IMR-90 (cell line): ENCODE measurements around the gene PAAF1. TPM values are rescaled to one million over a fixed set of nuclear protein-coding genes. Genes with fewer than 3 reads are reported as not detected.

Experiments
- ATAC-seq: fragments of 200-7000 bp; cut with Tn5 transposase; 2 replicates; pipeline ENCODE4 v1.9.1; 2020; ENCODE audit warnings: low read depth, mild to moderate bottlenecking, moderate library complexity
- BruUV-seq: library from RNA; stranded (reverse); fragments of 400-500 nt; replicated peaks from 2 replicates; lab custom pipeline; 2021; lab: Mats Ljungman, UMichigan
- CTCF ChIA-PET: fragments of 300-600 bp; formaldehyde crosslinking; extraction: SDS; loops from one replicate; lab custom pipeline; 2021; ENCODE audit warnings: antibody characterized with exemption; lab: Yijun Ruan, JAX
- POLR2A ChIA-PET: fragments of 300-600 bp; sonication (Branson Sonifier 250); formaldehyde crosslinking; loops from one replicate; lab custom pipeline; 2022; ENCODE audit warnings: antibody characterized with exemption; ENCODE audit not compliant: unreplicated experiment; lab: Charles Lee
- DNase-seq: peaks from one replicate; pipeline ENCODE4 v3.0.0; 2013
- H2AFZ ChIP-seq: replicated peaks from 2 replicates; pipeline ENCODE3; 2013; ENCODE audit warnings: low read length, mild to moderate bottlenecking; ENCODE audit not compliant: poor library complexity
- H2AK5ac ChIP-seq: 2 replicates; pipeline ENCODE4 v1.6.1; 2013; ENCODE audit warnings: low read depth, low read length, inconsistent platforms
- H2AK9ac ChIP-seq: replicated peaks from 2 replicates; pipeline ENCODE3; 2013; ENCODE audit warnings: mild to moderate bottlenecking, low read depth, low read length, moderate library complexity; ENCODE audit not compliant: poor library complexity
- H2BK120ac ChIP-seq: 2 replicates; pipeline ENCODE4 v1.6.1; 2013; ENCODE audit warnings: low read depth, low read length, inconsistent platforms
- H2BK15ac ChIP-seq: 3 replicates; pipeline ENCODE4 v1.6.1; 2013; ENCODE audit warnings: low read depth, low read length, inconsistent platforms
- H2BK20ac ChIP-seq: 2 replicates; pipeline ENCODE4 v1.6.1; 2013; ENCODE audit warnings: low read depth, mild to moderate bottlenecking, inconsistent platforms, low read length, moderate library complexity
- H2BK5ac ChIP-seq: 2 replicates; pipeline ENCODE4 v1.6.1; 2013; ENCODE audit warnings: mild to moderate bottlenecking, low read depth, low read length, inconsistent platforms; ENCODE audit not compliant: poor library complexity, severe bottlenecking
- H3K14ac ChIP-seq: replicated peaks from 2 replicates; pipeline ENCODE4 v1.6.1; 2013; ENCODE audit warnings: low read depth, low read length, inconsistent platforms
- H3K18ac ChIP-seq: 2 replicates; pipeline ENCODE4 v1.6.1; 2013; ENCODE audit warnings: low read depth, low read length, control low read depth
- H3K23ac ChIP-seq: 2 replicates; pipeline ENCODE4 v1.6.1; 2013; ENCODE audit warnings: low read depth, low read length, inconsistent platforms
- H3K27ac ChIP-seq: 2 replicates; pipeline ENCODE4 v1.5.1; 2013; ENCODE audit warnings: mild to moderate bottlenecking, control low read depth, low read length; ENCODE audit not compliant: insufficient read depth
- H3K27me3 ChIP-seq: 2 replicates; pipeline ENCODE4 v1.6.1; 2013; ENCODE audit warnings: low read length; ENCODE audit not compliant: control insufficient read depth, insufficient read depth
- H3K36me3 ChIP-seq: 2 replicates; pipeline ENCODE4 v1.6.1; 2013; ENCODE audit warnings: low read length, mixed read lengths; ENCODE audit not compliant: control insufficient read depth, insufficient read depth
- H3K4ac ChIP-seq: 2 replicates; pipeline ENCODE4 v1.6.1; 2013; ENCODE audit warnings: low read depth, low read length, inconsistent platforms
- H3K4me1 ChIP-seq: 2 replicates; pipeline ENCODE4 v1.6.1; 2013; ENCODE audit warnings: low read length, mixed read lengths; ENCODE audit not compliant: control insufficient read depth, insufficient read depth
- H3K4me2 ChIP-seq: 2 replicates; pipeline ENCODE4 v1.6.1; 2013; ENCODE audit warnings: low read depth, mild to moderate bottlenecking, control low read depth, low read length, moderate library complexity
- H3K4me3 ChIP-seq: 2 replicates; pipeline ENCODE4 v1.5.1; 2013; ENCODE audit warnings: low read depth, mild to moderate bottlenecking, control low read depth, low read length, moderate library complexity; ENCODE audit not compliant: insufficient read depth
- H3K56ac ChIP-seq: 2 replicates; pipeline ENCODE4 v1.6.1; 2013; ENCODE audit warnings: low read length, inconsistent platforms; ENCODE audit not compliant: insufficient read depth; ENCODE audit errors: extremely low read depth
- H3K79me1 ChIP-seq, 2 experiments: 2 replicates each; pipeline ENCODE4 v1.6.1; 2013; ENCODE audit warnings: low read length in 2 of 2, inconsistent platforms in 1 of 2, low read depth in 1 of 2
- H3K9ac ChIP-seq: 2 replicates; pipeline ENCODE4 v1.6.1; 2013; ENCODE audit warnings: low read depth, low read length, control low read depth
- H3K9me1 ChIP-seq: 2 replicates; pipeline ENCODE4 v1.6.1; 2013; ENCODE audit warnings: low read length, inconsistent platforms; ENCODE audit not compliant: insufficient read depth
- H3K9me3 ChIP-seq: 2 replicates; pipeline ENCODE4 v1.6.1; 2013; ENCODE audit warnings: low read length; ENCODE audit not compliant: control insufficient read depth, insufficient read depth
- H4K20me1 ChIP-seq: 2 replicates; pipeline ENCODE4 v1.6.1; 2013; ENCODE audit warnings: low read length, inconsistent platforms; ENCODE audit not compliant: insufficient read depth
- H4K5ac ChIP-seq: 2 replicates; pipeline ENCODE4 v1.6.1; 2013; ENCODE audit warnings: mild to moderate bottlenecking, low read depth, low read length, control low read depth
- H4K8ac ChIP-seq, 2 experiments: 2 replicates each; pipeline ENCODE4 v1.6.1; 2013; ENCODE audit warnings: low read depth in 2 of 2, low read length in 2 of 2, control low read depth in 1 of 2, inconsistent platforms in 1 of 2
- H4K91ac ChIP-seq: 2 replicates; pipeline ENCODE4 v1.6.1; 2013; ENCODE audit warnings: low read depth, low read length, inconsistent platforms; ENCODE audit not compliant: insufficient read depth
- MXI1 ChIP-seq: IDR thresholded peaks from 2 replicates; pipeline ENCODE4 v1.6.1; 2012; ENCODE audit warnings: low read depth, mild to moderate bottlenecking, low read length, moderate library complexity, borderline replicate concordance
- WGBS, 2 experiments: methylation state at CpG; one replicate each; pipeline versions ENCODE4 v1.1.5 to v1.1.7; 2013; ENCODE audit warnings: missing lambda C conversion rate in 2 of 2; ENCODE audit not compliant: insufficient read length in 1 of 2; ENCODE audit errors: extremely low coverage in 2 of 2; 5-methylcytosine and 5-hydroxymethylcytosine counted together
- dilution Hi-C: fragments of 300-500 bp; cut with HindIII; formaldehyde crosslinking; loops from one replicate; pipeline ENCODE4 v1.14.3; 2018; ENCODE audit warnings: low sequenced_read_pairs; ENCODE audit not compliant: unreplicated experiment
- in situ Hi-C: fragments of 300-500 bp; cut with MboI; formaldehyde crosslinking; loops from 3 replicates; pipeline ENCODE4 v1.14.3; 2019; ENCODE audit warnings: low sequenced_read_pairs, inconsistent platforms, mixed read lengths
- intact Hi-C: fragments of 100-400 bp; cut with micrococcal nuclease; formaldehyde crosslinking; loops from 2 replicates; pipeline ENCODE4 v1.10.0; 2022
- polyA plus RNA-seq, 3 experiments: library from polyadenylated mRNA; depleted of rRNA; stranded (reverse); fragments of >200 nt; gene quantifications; 2 replicates each; pipeline ENCODE4 v1.2.3, GENCODE V29; 2012; ENCODE audit warnings: low replicate concordance in 1 of 3
- total RNA-seq: library from RNA; depleted of rRNA; stranded (reverse); fragments of >200 nt; gene quantifications from 2 replicates; pipeline ENCODE4 v1.2.3, GENCODE V29; 2012

The PAAF1 gene
- total and polyA plus RNA-seq, 2 of the 4 experiments (the other 2 are of a cell fraction) = 15.1 to 16.4 TPM

DNA sequence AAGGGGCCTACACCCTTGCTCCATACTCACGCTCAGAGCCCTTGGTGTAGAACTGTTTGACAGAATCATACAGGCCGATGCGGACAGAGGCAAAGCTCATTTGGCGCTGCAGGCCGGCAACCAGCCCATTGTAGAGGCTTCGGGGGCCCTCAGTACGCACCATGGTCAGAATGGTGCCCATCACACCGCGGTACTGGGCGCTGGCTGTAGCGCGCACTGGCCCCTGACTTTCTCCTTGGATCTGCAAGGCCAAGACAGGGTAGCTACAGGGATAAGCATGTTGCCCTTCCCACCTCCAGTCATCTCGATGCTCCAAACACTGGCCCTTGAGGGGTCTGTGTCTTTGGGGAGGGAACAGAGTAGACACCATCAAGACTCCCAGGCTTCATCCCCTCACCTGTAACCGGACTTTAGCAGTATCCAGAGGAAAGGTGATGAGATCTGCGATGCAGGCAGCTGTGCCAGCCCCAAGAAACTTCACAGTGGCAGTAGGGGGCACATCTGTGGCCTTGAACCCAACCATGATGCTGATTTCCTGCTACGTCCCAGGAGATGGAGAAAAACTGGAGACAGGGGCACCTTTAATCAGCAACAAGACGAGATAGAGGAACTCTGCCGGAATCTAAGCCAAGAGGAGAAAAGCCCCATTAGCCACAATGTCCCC, 101.2 kb downstream of the PAAF1 start:
- H2BK20ac ChIP-seq = no peak overlapping the region
- no peak overlapping the region for H3K56ac ChIP-seq
- intact Hi-C loops = no loop called here
- H3K9ac ChIP-seq = no peak overlapping the region
- no TSS peak for BruUV-seq
- H3K23ac ChIP-seq = no peak overlapping the region
- H4K8ac ChIP-seq = no peak overlapping the region
- H3K18ac ChIP-seq = no peak overlapping the region
- H2BK5ac ChIP-seq = no peak overlapping the region
- 0 out of 4 replicates have a peak, but pooled peaks cover 0 to 10% of the 10 kb centered on the region in 2 experiments for H3K79me1 ChIP-seq
- H3K4me3 ChIP-seq = no peak overlapping the region
- no peak overlapping the region for H4K5ac ChIP-seq
- no peaks in the 10 kb centered on the region for H3K27me3 ChIP-seq
- 100% methylated on average over 9 of the region's 18 CpGs; no CpG with 5 or more reads in 1 of the 2 experiments for WGBS, 2 experiments
- H3K27ac ChIP-seq = no peak overlapping the region
- no peak overlapping the region for H3K4ac ChIP-seq
- in situ Hi-C loops = no loop called here
- H4K91ac ChIP-seq = no peak overlapping the region
- H3K36me3 ChIP-seq = no peaks in the 10 kb centered on the region
- no peak overlapping the region for H2AK5ac ChIP-seq
- no peak overlapping the region for H2BK120ac ChIP-seq
- H3K4me1 ChIP-seq = no peaks in the 10 kb centered on the region
- H4K20me1 ChIP-seq = peaks cover 2% of the 10 kb centered on the region; the same call in 1 of the 2 replicates
- H2AK9ac ChIP-seq = no peak overlapping the region
- no peak for TF ChIP-seq MXI1
- no peak overlapping the region for H3K4me2 ChIP-seq
- peaks cover 12% of the 10 kb centered on the region; the same call in 1 of the 2 replicates for H3K9me1 ChIP-seq
- DNase-seq (no peak), ATAC-seq (no peak)
- dilution Hi-C loops = no loop called here
- H3K14ac ChIP-seq = no peak overlapping the region
- ChIA-PET POLR2A (no interaction called here), CTCF (no interaction called here)
- H3K9me3 ChIP-seq = no peaks in the 10 kb centered on the region
- H2AFZ ChIP-seq = no peak overlapping the region
- no peak overlapping the region for H2BK15ac ChIP-seq
